ENCODE measurements around the gene PODXL2.

Gene PODXL2, protein sequence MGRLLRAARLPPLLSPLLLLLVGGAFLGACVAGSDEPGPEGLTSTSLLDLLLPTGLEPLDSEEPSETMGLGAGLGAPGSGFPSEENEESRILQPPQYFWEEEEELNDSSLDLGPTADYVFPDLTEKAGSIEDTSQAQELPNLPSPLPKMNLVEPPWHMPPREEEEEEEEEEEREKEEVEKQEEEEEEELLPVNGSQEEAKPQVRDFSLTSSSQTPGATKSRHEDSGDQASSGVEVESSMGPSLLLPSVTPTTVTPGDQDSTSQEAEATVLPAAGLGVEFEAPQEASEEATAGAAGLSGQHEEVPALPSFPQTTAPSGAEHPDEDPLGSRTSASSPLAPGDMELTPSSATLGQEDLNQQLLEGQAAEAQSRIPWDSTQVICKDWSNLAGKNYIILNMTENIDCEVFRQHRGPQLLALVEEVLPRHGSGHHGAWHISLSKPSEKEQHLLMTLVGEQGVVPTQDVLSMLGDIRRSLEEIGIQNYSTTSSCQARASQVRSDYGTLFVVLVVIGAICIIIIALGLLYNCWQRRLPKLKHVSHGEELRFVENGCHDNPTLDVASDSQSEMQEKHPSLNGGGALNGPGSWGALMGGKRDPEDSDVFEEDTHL

DNA sequence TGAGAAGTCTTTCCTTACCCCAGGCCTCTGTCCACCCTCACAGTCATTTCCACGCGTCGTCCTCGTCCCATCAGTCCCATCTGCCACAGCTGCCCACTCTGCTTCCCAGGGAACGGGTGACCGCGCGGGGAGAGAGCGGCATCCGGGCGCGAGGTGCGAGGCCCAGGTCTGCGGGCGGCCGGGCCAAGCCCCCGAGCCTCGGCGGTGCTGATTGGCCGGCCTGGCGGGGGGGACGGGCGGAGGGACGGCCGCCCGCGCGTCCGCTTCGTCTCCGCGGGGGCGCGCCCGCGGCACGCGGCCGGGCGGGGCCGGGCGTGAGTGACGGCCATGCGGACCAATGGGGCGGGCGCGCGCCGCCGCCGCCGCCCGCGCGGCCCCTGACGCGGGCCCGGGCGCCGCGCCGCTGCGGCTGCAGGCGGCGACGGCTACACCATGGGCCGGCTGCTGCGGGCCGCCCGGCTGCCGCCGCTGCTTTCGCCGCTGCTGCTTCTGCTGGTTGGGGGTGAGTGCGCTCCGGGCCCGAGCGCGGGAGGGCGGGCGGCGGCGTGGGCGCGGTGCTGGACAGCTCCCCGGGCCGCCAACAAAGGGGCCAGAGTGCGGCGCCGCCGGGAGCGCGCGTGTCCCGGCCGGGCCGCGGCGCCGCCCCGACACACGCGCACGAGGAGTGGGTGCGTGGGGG lies at the start of gene PODXL2:
TSS of gene PODXL2 (plus strand) at position 398 of the 679 bp plus-strand sequence. CDS start at position 433, 35 bp downstream.
- TF ChIP-seq, protein P1, sequence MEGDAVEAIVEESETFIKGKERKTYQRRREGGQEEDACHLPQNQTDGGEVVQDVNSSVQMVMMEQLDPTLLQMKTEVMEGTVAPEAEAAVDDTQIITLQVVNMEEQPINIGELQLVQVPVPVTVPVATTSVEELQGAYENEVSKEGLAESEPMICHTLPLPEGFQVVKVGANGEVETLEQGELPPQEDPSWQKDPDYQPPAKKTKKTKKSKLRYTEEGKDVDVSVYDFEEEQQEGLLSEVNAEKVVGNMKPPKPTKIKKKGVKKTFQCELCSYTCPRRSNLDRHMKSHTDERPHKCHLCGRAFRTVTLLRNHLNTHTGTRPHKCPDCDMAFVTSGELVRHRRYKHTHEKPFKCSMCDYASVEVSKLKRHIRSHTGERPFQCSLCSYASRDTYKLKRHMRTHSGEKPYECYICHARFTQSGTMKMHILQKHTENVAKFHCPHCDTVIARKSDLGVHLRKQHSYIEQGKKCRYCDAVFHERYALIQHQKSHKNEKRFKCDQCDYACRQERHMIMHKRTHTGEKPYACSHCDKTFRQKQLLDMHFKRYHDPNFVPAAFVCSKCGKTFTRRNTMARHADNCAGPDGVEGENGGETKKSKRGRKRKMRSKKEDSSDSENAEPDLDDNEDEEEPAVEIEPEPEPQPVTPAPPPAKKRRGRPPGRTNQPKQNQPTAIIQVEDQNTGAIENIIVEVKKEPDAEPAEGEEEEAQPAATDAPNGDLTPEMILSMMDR (IDR thresholded peaks at IDR 0.05; ENCODE audit: extremely low read depth, missing control alignments), result no peak
- peak; percentile 91 for DNase-seq (ENCODE audit: low spot score)

DNA sequence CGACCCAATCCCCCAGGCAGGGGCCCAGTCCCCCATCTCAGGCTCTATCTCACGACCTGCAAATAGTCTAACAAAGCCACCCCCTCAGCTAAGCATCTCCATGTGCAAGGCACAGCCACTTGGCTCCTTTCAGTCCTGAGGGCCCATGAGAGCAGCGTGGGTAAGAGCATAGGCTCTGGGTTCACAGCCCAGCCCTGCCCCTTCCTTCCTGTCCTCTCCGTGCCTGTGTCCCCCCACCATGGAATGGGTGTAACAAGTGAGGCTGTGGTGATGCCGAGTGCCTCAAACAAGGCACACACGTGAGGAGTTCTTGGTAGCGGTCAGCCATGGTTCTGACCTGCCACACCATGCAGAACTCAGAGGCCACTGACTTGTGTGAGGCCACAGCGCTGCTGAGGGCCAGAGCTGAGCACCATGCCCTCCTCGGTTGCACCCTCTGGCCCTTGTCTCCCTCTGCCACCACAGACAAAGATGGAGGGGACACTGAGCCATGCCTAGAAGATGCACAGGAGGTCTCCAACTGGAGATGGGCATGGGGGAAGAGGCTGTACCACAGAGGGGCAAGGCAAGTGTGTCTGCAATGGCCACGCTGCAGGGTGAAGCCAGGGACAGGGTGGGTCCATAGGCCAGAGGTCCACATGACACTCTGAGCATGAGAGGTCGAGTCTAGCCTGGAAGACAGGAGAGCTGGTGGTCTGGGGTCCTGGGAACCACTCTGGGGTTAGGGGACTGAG lies 48.5 kb upstream of the PODXL2 start:
- TF ChIP-seq, protein P1 (IDR thresholded peaks at IDR 0.05; ENCODE audit: extremely low read depth, missing control alignments), result no peak
- no peak for DNase-seq (ENCODE audit: low spot score)

DNA sequence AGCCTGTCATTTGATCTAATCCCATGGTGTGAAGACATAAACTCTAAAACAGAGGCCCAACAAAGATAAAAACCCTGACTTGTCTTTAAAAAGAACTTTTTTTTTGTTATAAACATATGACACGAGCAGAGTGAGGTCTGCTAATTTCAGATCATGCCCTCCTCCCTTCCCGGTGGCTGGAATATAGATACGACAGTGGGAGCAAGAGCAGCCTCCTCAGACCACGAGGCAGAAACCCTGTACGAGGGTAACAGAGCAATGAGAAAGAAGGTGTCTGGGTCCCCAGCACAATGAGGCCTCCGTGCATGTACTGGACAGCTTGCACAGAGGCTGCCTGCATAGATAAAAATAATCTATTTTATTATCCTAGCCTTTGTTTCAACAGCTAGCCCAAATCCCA lies 44.3 kb upstream of the PODXL2 start:
- TF ChIP-seq, protein P1 (IDR thresholded peaks at IDR 0.05; ENCODE audit: extremely low read depth, missing control alignments), result no peak
- no peak for DNase-seq (ENCODE audit: low spot score)

DNA sequence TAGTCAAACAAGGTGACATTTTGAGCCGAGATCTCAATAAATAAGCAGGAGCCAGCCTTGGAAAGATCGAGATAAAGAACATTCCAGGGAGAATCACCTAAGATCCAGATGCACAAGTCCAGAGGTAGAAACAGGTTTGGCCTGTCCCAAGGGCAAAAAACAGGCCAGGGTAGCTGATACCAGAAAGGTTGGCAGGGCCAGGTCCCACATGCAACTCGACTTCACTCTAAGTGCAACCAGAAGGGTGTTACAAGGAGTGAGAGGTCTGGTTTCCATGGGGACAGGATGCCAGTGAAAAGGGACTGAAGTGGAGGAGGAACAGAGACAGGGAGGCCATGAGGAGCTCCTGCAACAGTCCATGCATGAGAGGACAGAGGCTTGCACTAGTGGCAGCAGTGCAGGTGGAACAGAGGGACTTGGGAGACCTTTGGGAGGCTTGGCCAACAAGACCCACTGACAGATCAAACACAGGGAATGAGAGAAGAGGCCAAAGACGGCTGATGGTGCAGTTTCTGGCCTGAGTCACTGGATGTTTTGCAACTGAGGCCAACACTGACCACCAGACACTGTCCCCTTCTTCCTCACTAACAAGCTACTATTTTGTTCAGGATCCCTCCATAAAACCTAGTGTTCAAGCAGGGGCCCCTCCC lies 43.7 kb upstream of the PODXL2 start:
- DNase-seq (ENCODE audit: low spot score), result no peak
- TF ChIP-seq, protein P1 (IDR thresholded peaks at IDR 0.05; ENCODE audit: extremely low read depth, missing control alignments), result no peak

DNA sequence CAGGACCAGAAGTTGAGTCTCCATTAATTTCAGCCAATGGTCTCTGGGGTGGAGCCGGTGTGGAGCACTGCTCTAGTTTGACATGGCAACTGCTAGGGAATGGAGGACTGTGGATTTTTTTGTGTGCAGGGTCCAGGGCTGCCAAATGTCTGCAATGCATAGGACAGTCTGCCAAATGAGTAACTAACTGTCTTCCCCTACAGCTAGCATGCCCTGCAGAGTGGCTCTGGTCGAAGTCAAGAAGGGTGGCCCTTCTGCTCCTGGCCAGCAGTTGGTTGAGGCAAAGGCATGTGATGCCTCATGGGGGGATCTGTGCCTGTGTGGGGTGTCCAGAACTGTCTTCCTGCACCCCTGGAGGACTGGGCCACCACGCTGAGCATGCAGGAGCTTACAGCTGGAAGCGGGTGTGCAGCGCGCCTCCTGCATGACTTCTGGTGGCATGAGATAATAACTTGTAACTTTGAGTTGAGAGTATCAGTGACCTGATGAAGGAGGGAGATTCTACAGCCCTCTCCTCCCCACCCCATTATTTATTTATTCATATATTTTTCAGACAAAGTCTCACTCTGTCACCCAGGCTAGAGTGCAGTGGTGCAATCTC lies 43.1 kb upstream of the PODXL2 start:
- DNase-seq (ENCODE audit: low spot score), result no peak
- TF ChIP-seq, protein P1 (IDR thresholded peaks at IDR 0.05; ENCODE audit: extremely low read depth, missing control alignments), result no peak

DNA sequence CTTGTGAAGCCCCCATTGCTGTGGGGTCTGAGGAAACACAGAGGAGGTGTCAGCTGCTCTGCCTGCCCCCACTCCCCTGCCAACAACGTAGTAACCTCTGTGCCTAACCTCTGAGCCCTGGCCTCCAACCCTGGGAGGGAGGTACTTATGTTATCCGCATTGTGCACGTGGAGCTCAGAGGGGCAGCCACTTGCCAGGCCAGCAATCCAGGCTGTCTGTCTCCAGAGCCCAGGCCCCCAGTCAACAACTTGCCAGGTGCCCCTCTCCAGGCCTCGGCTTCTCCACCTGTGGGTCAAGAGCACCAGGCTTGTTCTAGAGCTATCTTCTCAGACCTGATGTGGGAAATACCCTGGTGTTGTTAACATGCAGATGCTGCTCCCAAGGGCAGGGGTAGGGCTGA lies 41.1 kb upstream of the PODXL2 start:
- TF ChIP-seq, protein P1 (IDR thresholded peaks at IDR 0.05; ENCODE audit: extremely low read depth, missing control alignments), result no peak
- no peak for DNase-seq (ENCODE audit: low spot score)

Data from GM20000 (cell line).